ENCODE measurements around the gene KRTAP5-4. TPM values are rescaled to one million over a fixed set of nuclear protein-coding genes. Genes with fewer than 3 reads are reported as not detected.

KRTAP5-4 gene
- total and polyA plus RNA-seq, 4 donors = not detected

DNA sequence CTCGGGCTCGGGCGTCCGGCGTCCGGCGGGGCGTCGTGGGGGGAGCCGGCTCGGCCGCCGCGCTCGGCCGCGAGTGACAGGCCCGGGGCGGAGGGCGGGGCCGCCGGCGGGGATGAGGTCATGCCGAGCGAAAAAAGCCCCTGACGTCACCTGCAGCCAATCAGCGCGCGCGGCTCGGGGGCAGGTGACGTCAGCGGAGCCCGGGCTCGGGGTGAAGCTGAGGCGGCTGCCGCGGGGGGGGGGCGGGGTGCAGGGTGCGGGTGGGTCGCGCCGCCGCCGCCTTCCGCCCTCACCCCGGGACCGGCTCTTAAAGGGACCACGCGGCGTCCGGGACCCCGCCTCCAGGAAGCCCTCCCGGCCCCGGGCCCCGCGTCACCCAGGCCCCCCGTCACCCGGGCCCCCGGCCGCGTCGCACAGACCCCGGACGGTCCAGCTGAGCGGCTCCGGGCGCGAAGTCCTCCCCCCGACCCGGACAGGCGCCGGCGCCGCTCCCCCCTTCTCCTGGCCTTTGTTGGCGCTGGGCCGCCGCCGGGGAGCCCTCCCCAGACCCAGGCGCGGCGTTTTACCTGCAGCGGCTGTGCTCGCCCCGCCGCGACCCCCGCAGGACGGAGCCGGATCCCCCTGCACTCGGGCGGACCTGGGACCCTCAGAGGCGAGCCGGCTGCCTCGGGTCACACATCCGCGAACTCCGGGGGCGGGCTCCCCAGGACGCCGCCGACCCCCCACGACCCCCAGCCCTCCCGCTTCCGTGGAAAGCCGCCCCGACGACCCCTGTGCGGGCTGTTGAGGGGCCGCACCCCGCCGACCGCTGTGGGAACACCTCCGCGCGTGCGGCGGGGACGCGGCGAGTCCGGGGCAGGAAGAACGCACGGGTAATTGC, 49.5 kb downstream of the KRTAP5-4 start, which contains the start of gene DUSP8:
Gene DUSP8, minus strand, starts transcription at position 75 of the 880 bp plus-strand sequence. CDS start 6,445 bp downstream, outside the sequence.
- Histone ChIP-seq H3K9me3 (ENCODE audit: control insufficient read depth in 4 of 4, insufficient read depth in 3 of 4, low read length in 3 of 4) (no peaks in the 10 kb centered on the region), H3K4me1 (ENCODE audit: control insufficient read depth in 5 of 5, insufficient read depth in 5 of 5, low read length in 5 of 5) (peaks cover 0 to 5% (median 0%) of the 10 kb centered on the region in 5 donors), H3K27ac (ENCODE audit: low read depth in 1 of 2, low read length in 1 of 2) (peak within 1 kb of the TSS; percentile 68 to 90), H3K4me3 (peak within 1 kb of the TSS; percentile 56), H3K9ac (ENCODE audit: insufficient read depth in 1 of 2, low read length in 2 of 2) (no peak within 1 kb of the TSS), H3K27me3 (ENCODE audit: control insufficient read depth in 3 of 3, insufficient read depth in 3 of 3, low read length in 2 of 3) (peaks cover 0 to 36% (median 22%) of the 10 kb centered on the region in 3 donors), H3K36me3 (ENCODE audit: control insufficient read depth in 4 of 4, insufficient read depth in 4 of 4, low read length in 4 of 4) (no peaks in the 10 kb centered on the region)
- WGBS, 2 donors = 1% methylated on average over 88 to 124 of the region's 124 CpGs
- ATAC-seq (ENCODE audit: insufficient read depth, low FRiP score) = peak; percentile 63
- TF ChIP-seq, protein P1, sequence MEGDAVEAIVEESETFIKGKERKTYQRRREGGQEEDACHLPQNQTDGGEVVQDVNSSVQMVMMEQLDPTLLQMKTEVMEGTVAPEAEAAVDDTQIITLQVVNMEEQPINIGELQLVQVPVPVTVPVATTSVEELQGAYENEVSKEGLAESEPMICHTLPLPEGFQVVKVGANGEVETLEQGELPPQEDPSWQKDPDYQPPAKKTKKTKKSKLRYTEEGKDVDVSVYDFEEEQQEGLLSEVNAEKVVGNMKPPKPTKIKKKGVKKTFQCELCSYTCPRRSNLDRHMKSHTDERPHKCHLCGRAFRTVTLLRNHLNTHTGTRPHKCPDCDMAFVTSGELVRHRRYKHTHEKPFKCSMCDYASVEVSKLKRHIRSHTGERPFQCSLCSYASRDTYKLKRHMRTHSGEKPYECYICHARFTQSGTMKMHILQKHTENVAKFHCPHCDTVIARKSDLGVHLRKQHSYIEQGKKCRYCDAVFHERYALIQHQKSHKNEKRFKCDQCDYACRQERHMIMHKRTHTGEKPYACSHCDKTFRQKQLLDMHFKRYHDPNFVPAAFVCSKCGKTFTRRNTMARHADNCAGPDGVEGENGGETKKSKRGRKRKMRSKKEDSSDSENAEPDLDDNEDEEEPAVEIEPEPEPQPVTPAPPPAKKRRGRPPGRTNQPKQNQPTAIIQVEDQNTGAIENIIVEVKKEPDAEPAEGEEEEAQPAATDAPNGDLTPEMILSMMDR (IDR thresholded peaks at IDR 0.05; ENCODE audit: control extremely low read depth, extremely low read depth) = no peak
- peak; percentile 69 to 86 (median 78) for DNase-seq

DNA sequence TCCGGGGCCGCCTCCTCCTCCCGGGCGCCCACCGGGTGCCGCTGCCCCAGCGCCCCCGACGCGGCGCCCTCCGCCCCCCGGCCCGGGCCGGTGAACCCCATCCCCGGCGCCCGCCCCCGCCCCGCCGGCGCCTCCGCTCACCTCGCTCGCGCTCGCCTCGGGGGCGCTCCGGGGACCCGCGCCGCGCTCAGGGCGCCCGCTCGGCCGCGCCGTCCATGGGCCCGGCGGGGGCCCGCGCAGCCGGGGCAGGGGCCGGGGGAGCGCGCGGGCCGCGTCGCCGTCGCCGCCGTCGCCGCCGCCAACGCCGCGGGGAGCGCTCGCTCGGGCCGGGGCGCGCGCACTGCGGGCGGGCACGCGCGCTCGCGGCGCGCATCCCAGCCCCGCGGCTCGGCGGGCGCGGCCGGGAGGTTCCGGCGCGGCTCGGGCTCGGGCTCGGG, 50.2 kb downstream of the KRTAP5-4 start:
- H3K27ac ChIP-seq (ENCODE audit: low read depth in 1 of 2, low read length in 1 of 2) = peak overlapping the region in 1 of 2 donors; percentile 90
- H3K4me1 ChIP-seq (ENCODE audit: control insufficient read depth in 5 of 5, insufficient read depth in 5 of 5, low read length in 5 of 5) = peaks cover 0 to 5% (median 0%) of the 10 kb centered on the region in 5 donors
- TF ChIP-seq, protein P1 (IDR thresholded peaks at IDR 0.05; ENCODE audit: control extremely low read depth, extremely low read depth) = no peak
- H3K9ac ChIP-seq (ENCODE audit: insufficient read depth in 1 of 2, low read length in 2 of 2) = no peak overlapping the region
- H3K36me3 ChIP-seq (ENCODE audit: control insufficient read depth in 4 of 4, insufficient read depth in 4 of 4, low read length in 4 of 4) = peaks cover 0 to 3% (median 0%) of the 10 kb centered on the region in 4 donors
- DNase-seq (no peak), ATAC-seq (ENCODE audit: insufficient read depth, low FRiP score) (no peak)
- peaks cover 0 to 36% (median 22%) of the 10 kb centered on the region in 3 donors for H3K27me3 ChIP-seq (ENCODE audit: control insufficient read depth in 3 of 3, insufficient read depth in 3 of 3, low read length in 2 of 3)
- WGBS, 2 donors = 2% methylated on average over 37 to 91 of the region's 91 CpGs
- H3K9me3 ChIP-seq (ENCODE audit: control insufficient read depth in 4 of 4, insufficient read depth in 3 of 4, low read length in 3 of 4) = no peaks in the 10 kb centered on the region
- H3K4me3 ChIP-seq = peak overlapping the region; percentile 56

Other genes with a start within 250 kb of the KRTAP5-4 start
- under 1 TPM; 0.51 to 0.52 TPM for gene BRSK2, start 232.2 kb downstream of the KRTAP5-4 start, total RNA-seq
- gene BRSK2, start 232.2 kb downstream of the KRTAP5-4 start, polyA plus RNA-seq = under 1 TPM; 0.35 to 0.56 TPM
- 10 to 100 TPM; 34.3 to 38.5 TPM for gene MOB2, start 135.4 kb downstream of the KRTAP5-4 start, total RNA-seq
- 10 to 100 TPM; 31.6 to 45.2 TPM for gene MOB2, start 135.4 kb downstream of the KRTAP5-4 start, polyA plus RNA-seq
- gene DUSP8, start 49.9 kb downstream of the KRTAP5-4 start, total RNA-seq = 10 to 100 TPM in 1 of 2 donors, 1 to 10 TPM in 1; 2.0 to 17.0 TPM
- 1 to 10 TPM; 3.5 to 9.1 TPM for gene DUSP8, start 49.9 kb downstream of the KRTAP5-4 start, polyA plus RNA-seq
- not detected for gene KRTAP5-1, start 36.9 kb downstream of the KRTAP5-4 start, total RNA-seq
- not detected for gene KRTAP5-1, start 36.9 kb downstream of the KRTAP5-4 start, polyA plus RNA-seq
- not detected for gene KRTAP5-2, start 23.8 kb downstream of the KRTAP5-4 start, total RNA-seq
- gene KRTAP5-2, start 23.8 kb downstream of the KRTAP5-4 start, polyA plus RNA-seq = under 1 TPM in 1 of 2 donors, not detected in 1; 0.12 TPM
- not detected for gene KRTAP5-3, start 13.7 kb downstream of the KRTAP5-4 start, total RNA-seq
- gene KRTAP5-3, start 13.7 kb downstream of the KRTAP5-4 start, polyA plus RNA-seq = not detected
- not detected for gene KRTAP5-5, start 7.6 kb upstream of the KRTAP5-4 start, total RNA-seq
- gene KRTAP5-5, start 7.6 kb upstream of the KRTAP5-4 start, polyA plus RNA-seq = not detected
- not detected for gene KRTAP5-6, start 75.1 kb upstream of the KRTAP5-4 start, total RNA-seq
- gene KRTAP5-6, start 75.1 kb upstream of the KRTAP5-4 start, polyA plus RNA-seq = not detected
- gene IFITM10, start 128.5 kb upstream of the KRTAP5-4 start, total RNA-seq = 10 to 100 TPM in 1 of 2 donors, under 1 TPM in 1; 0.40 to 18.8 TPM
- 1 to 10 TPM in 1 of 2 donors, under 1 TPM in 1; 0.93 to 4.5 TPM for gene IFITM10, start 128.5 kb upstream of the KRTAP5-4 start, polyA plus RNA-seq
- gene CTSD, start 141.8 kb upstream of the KRTAP5-4 start, total RNA-seq = 1,000 to 10,000 TPM in 1 of 2 donors, 100 to 1,000 TPM in 1; 388 to 2,158 TPM
- 1,000 to 10,000 TPM; 1,739 to 2,177 TPM for gene CTSD, start 141.8 kb upstream of the KRTAP5-4 start, polyA plus RNA-seq
- gene SYT8, start 212.9 kb upstream of the KRTAP5-4 start, total RNA-seq = 10 to 100 TPM in 1 of 2 donors, 1 to 10 TPM in 1; 2.7 to 40.6 TPM
- gene SYT8, start 212.9 kb upstream of the KRTAP5-4 start, polyA plus RNA-seq = 10 to 100 TPM; 15.0 to 18.9 TPM
- gene TNNI2, start 216.8 kb upstream of the KRTAP5-4 start, total RNA-seq = 10 to 100 TPM in 1 of 2 donors, 1 to 10 TPM in 1; 3.1 to 14.3 TPM
- gene TNNI2, start 216.8 kb upstream of the KRTAP5-4 start, polyA plus RNA-seq = 10 to 100 TPM; 10.1 to 35.8 TPM
- 10 to 100 TPM; 44.9 to 72.1 TPM for gene LSP1, start 230.9 kb upstream of the KRTAP5-4 start, total RNA-seq
- 100 to 1,000 TPM in 1 of 2 donors, 10 to 100 TPM in 1; 95.7 to 121 TPM for gene LSP1, start 230.9 kb upstream of the KRTAP5-4 start, polyA plus RNA-seq

All from lung (tissue), 12 donors.